H9 (cell line): ENCODE measurements around the gene ATRN. TPM values are rescaled to one million over a fixed set of nuclear protein-coding genes. Genes with fewer than 3 reads are reported as not detected.

ENCODE experiments used
- DNase-seq: peaks from one replicate; pipeline ENCODE4 v3.0.0-alpha.2; 2017
- H2AFZ ChIP-seq: one replicate; pipeline ENCODE4 v1.6.1; 2013; ENCODE audit warnings: mild to moderate bottlenecking, low read length, control low read depth, moderate library complexity
- H2AK5ac ChIP-seq: 2 replicates; pipeline ENCODE4 v1.6.1; 2013; ENCODE audit warnings: low read length, control low read depth, mixed read lengths; ENCODE audit not compliant: insufficient read length
- H2BK120ac ChIP-seq: one replicate; pipeline ENCODE4 v1.6.1; 2013; ENCODE audit warnings: low read depth, mild to moderate bottlenecking, low read length, control low read depth, inconsistent platforms; ENCODE audit not compliant: poor library complexity, severe bottlenecking
- H2BK12ac ChIP-seq: 2 replicates; pipeline ENCODE4 v1.6.1; 2013; ENCODE audit warnings: low read length, control low read depth, mixed read lengths, low read depth; ENCODE audit not compliant: insufficient read length
- H2BK15ac ChIP-seq: 2 replicates; pipeline ENCODE4 v1.6.1; 2013; ENCODE audit warnings: low read depth, low read length, control low read depth
- H2BK20ac ChIP-seq: one replicate; pipeline ENCODE4 v1.6.1; 2013; ENCODE audit warnings: low read depth, mild to moderate bottlenecking, low read length, control low read depth, inconsistent platforms; ENCODE audit not compliant: poor library complexity, severe bottlenecking
- H2BK5ac ChIP-seq: 2 replicates; pipeline ENCODE4 v1.6.1; 2013; ENCODE audit warnings: low read length, control low read depth, mixed read lengths; ENCODE audit not compliant: insufficient read length
- H3K14ac ChIP-seq: 2 replicates; pipeline ENCODE4 v1.6.1; 2013; ENCODE audit warnings: low read length, control low read depth; ENCODE audit not compliant: insufficient read depth
- H3K18ac ChIP-seq: 2 replicates; pipeline ENCODE4 v1.6.1; 2013; ENCODE audit warnings: low read depth, mild to moderate bottlenecking, mixed read lengths, low read length, control low read depth; ENCODE audit not compliant: insufficient read length
- H3K23ac ChIP-seq: 2 replicates; pipeline ENCODE4 v1.6.1; 2013; ENCODE audit warnings: low read length, control low read depth, mixed read lengths, low read depth; ENCODE audit not compliant: insufficient read length
- H3K23me2 ChIP-seq: 2 replicates; pipeline ENCODE4 v1.6.1; 2013; ENCODE audit warnings: low read depth, mild to moderate bottlenecking, mixed read lengths, low read length, control low read depth; ENCODE audit not compliant: insufficient read length, poor library complexity, severe bottlenecking
- H3K27ac ChIP-seq: 2 replicates; pipeline ENCODE4 v1.5.1; 2013; ENCODE audit warnings: low read length, control low read depth, mixed read lengths, low read depth; ENCODE audit not compliant: insufficient read length
- H3K27me3 ChIP-seq: 2 replicates; pipeline ENCODE4 v1.6.1; 2013; ENCODE audit warnings: low read length, control low read depth, inconsistent platforms; ENCODE audit not compliant: insufficient read depth
- H3K4ac ChIP-seq: 2 replicates; pipeline ENCODE4 v1.6.1; 2013; ENCODE audit warnings: low read depth, mild to moderate bottlenecking, control low read depth, inconsistent platforms, low read length, moderate library complexity
- H3K4me1 ChIP-seq: 2 replicates; pipeline ENCODE4 v1.6.1; 2013; ENCODE audit warnings: low read length, control low read depth, inconsistent platforms; ENCODE audit not compliant: insufficient read depth
- H3K4me2 ChIP-seq: 2 replicates; pipeline ENCODE4 v1.6.1; 2013; ENCODE audit warnings: low read length, control low read depth, mixed read lengths; ENCODE audit not compliant: insufficient read length, insufficient read depth
- H3K56ac ChIP-seq: 2 replicates; pipeline ENCODE4 v1.6.1; 2013; ENCODE audit warnings: low read depth, mild to moderate bottlenecking, mixed read lengths, low read length, control low read depth; ENCODE audit not compliant: insufficient read length
- H3K79me1 ChIP-seq: 2 replicates; pipeline ENCODE4 v1.6.1; 2013; ENCODE audit warnings: low read depth, mild to moderate bottlenecking, moderate library complexity, low read length, control low read depth, inconsistent platforms; ENCODE audit not compliant: insufficient read depth, poor library complexity, severe bottlenecking
- H3K79me2 ChIP-seq: 2 replicates; pipeline ENCODE4 v1.6.1; 2013; ENCODE audit warnings: low read length, control low read depth, inconsistent platforms; ENCODE audit not compliant: insufficient read depth
- H3K9ac ChIP-seq: 2 replicates; pipeline ENCODE4 v1.6.1; 2013; ENCODE audit warnings: low read length, control low read depth, mixed read lengths; ENCODE audit not compliant: insufficient read length; ENCODE audit errors: extremely low read depth
- H3K9me3 ChIP-seq: one replicate; pipeline ENCODE4 v1.6.1; 2013; ENCODE audit warnings: low read depth, low read length, inconsistent platforms; ENCODE audit not compliant: control insufficient read depth
- H3T11ph ChIP-seq: one replicate; pipeline ENCODE4 v1.6.1; 2013; ENCODE audit warnings: mild to moderate bottlenecking, low read length, control low read depth, inconsistent platforms
- H4K20me1 ChIP-seq: one replicate; pipeline ENCODE4 v1.6.1; 2013; ENCODE audit not compliant: control insufficient read depth, insufficient read length, insufficient read depth
- H4K5ac ChIP-seq: 2 replicates; pipeline ENCODE4 v1.6.1; 2013; ENCODE audit warnings: low read depth, mild to moderate bottlenecking, mixed read lengths, low read length, control low read depth; ENCODE audit not compliant: insufficient read length
- H4K8ac ChIP-seq: replicated peaks from 2 replicates; pipeline ENCODE4 v1.6.1; 2013; ENCODE audit warnings: low read length, control low read depth, mixed read lengths, low read depth; ENCODE audit not compliant: insufficient read length
- H4K91ac ChIP-seq: 2 replicates; pipeline ENCODE4 v1.6.1; 2013; ENCODE audit warnings: low read depth, mild to moderate bottlenecking, moderate library complexity, mixed read lengths, low read length, control low read depth; ENCODE audit not compliant: insufficient read length
- H3K27ac Mint-ChIP-seq, 3 experiments: 2 replicates in 2 of 3; 3 replicates in 1 of 3; pipeline ENCODE4 v1.8.0; 2020 to 2021; ENCODE audit warnings: mixed read lengths in 3 of 3, mild to moderate bottlenecking in 1 of 3, moderate library complexity in 1 of 3
- H3K27me3 Mint-ChIP-seq: 2 replicates; pipeline ENCODE4 v1.8.0; 2021; ENCODE audit warnings: low read depth, mild to moderate bottlenecking, moderate library complexity, mixed read lengths
- H3K36me3 Mint-ChIP-seq, 3 experiments: 2 replicates in 2 of 3; 3 replicates in 1 of 3; pipeline ENCODE4 v1.8.0; 2020 to 2021; ENCODE audit warnings: low read depth in 3 of 3, mixed read lengths in 3 of 3; ENCODE audit not compliant: insufficient read depth in 1 of 3
- H3K4me1 Mint-ChIP-seq, 2 experiments: 2 replicates each; pipeline ENCODE4 v1.8.0; 2020; ENCODE audit warnings: mixed read lengths in 2 of 2
- H3K4me3 Mint-ChIP-seq, 2 experiments: 2 replicates in 1 of 2; 3 replicates in 1 of 2; pipeline ENCODE4 v1.8.0; 2020 to 2021; ENCODE audit warnings: mild to moderate bottlenecking in 2 of 2, mixed read lengths in 2 of 2, moderate library complexity in 1 of 2
- H3K9me3 Mint-ChIP-seq, 2 experiments: 2 replicates in 1 of 2; 3 replicates in 1 of 2; pipeline ENCODE4 v1.8.0; 2020; ENCODE audit warnings: mild to moderate bottlenecking in 2 of 2, mixed read lengths in 2 of 2, moderate library complexity in 1 of 2
- CTCF ChIP-seq: fragments of 200-600 bp; sonication (generic); conservative IDR thresholded peaks from 3 replicates; pipeline ENCODE4 v1.8.0; 2021; ENCODE audit warnings: antibody characterized with exemption, mild to moderate bottlenecking
- WGBS: extraction: QIAGEN DNeasy Blood & Tissue Kit; methylation state at CpG from one replicate; pipeline ENCODE4 v1.1.7; 2013; ENCODE audit warnings: missing lambda C conversion rate, low lambda C conversion rate, mixed read lengths; ENCODE audit not compliant: insufficient read length; ENCODE audit errors: extremely low coverage; 5-methylcytosine and 5-hydroxymethylcytosine counted together
- total RNA-seq: library from RNA; stranded (reverse); gene quantifications from 2 replicates; pipeline ENCODE4 v1.2.1, GENCODE V29; 2021

ATRN gene
- total RNA-seq, 1 experiment from 2014 or later = 23.1 TPM

- H3K79me2 ChIP-seq = no peaks in the 10 kb centered on the region
- no peak overlapping the region for H2BK120ac ChIP-seq
- no peaks in the 10 kb centered on the region for H3K4me1 Mint-ChIP-seq
- no peak overlapping the region for H3K18ac ChIP-seq
- H3K14ac ChIP-seq = no peak overlapping the region
- no peak for DNase-seq
- no peak overlapping the region for H3K23ac ChIP-seq
- H3K4me2 ChIP-seq = no peak overlapping the region
- H3K9ac ChIP-seq = no peak overlapping the region
- no peak overlapping the region for H2AFZ ChIP-seq
- TF ChIP-seq CTCF = no peak
- H2AK5ac ChIP-seq = no peak overlapping the region
- H2BK20ac ChIP-seq = no peak overlapping the region
- H3K27ac ChIP-seq = no peak overlapping the region
- H4K8ac ChIP-seq = no peak overlapping the region
- no peak overlapping the region for H3T11ph ChIP-seq
- peaks cover 0 to 7% (median 0%) of the 10 kb centered on the region in 3 experiments; a peak in 1 of 7 replicates for H3K36me3 Mint-ChIP-seq
- no peak overlapping the region for H3K4ac ChIP-seq
- H3K27me3 ChIP-seq = no peaks in the 10 kb centered on the region
- H4K20me1 ChIP-seq = no peaks in the 10 kb centered on the region
- no peak overlapping the region for H3K4me3 Mint-ChIP-seq
- H3K56ac ChIP-seq = no peak overlapping the region
- no peaks in the 10 kb centered on the region for H3K23me2 ChIP-seq
- WGBS = no CpG with 5 or more reads among the region's 3 CpGs
- H3K27me3 Mint-ChIP-seq = no peaks in the 10 kb centered on the region
- no peak overlapping the region for H4K5ac ChIP-seq
- no peaks in the 10 kb centered on the region for H3K4me1 ChIP-seq
- H2BK12ac ChIP-seq = no peak overlapping the region
- H2BK5ac ChIP-seq = no peak overlapping the region
- H3K27ac Mint-ChIP-seq = peak overlapping the region in 1 of 3 experiments; percentile 29; a peak in 1 of 7 replicates
- H3K9me3 Mint-ChIP-seq = no peaks in the 10 kb centered on the region
- H2BK15ac ChIP-seq = no peak overlapping the region
- no peaks in the 10 kb centered on the region for H3K79me1 ChIP-seq
- H4K91ac ChIP-seq = no peak overlapping the region
- H3K9me3 ChIP-seq = no peaks in the 10 kb centered on the region
Measured at GRCh38 chr20:3539311-3540107, 68.7 kb downstream of the ATRN start.
